HEK293 (cell line): Measurements from ENCODE around the gene TBC1D5.

Experiments
- CTCF ChIA-PET: fragments of 350-600 bp; formaldehyde crosslinking; extraction: SDS; loops from one replicate; lab custom pipeline; 2021; ENCODE audit warnings: antibody characterized with exemption; lab: Yijun Ruan, JAX
- POLR2A ChIA-PET: fragments of 300-600 bp; formaldehyde crosslinking; extraction: SDS; loops from one replicate; lab custom pipeline; 2020; ENCODE audit warnings: antibody characterized with exemption, inconsistent platforms; lab: Yijun Ruan, JAX
- H3K27ac ChIP-seq: fragments of 200-500 bp; sonication (Bioruptor generic); 2 replicates; pipeline ENCODE4 v1.5.1; 2014; ENCODE audit warnings: low read depth, low read length, control low read depth, inconsistent platforms; ENCODE audit errors: extremely low read depth
- H3K36me3 ChIP-seq, 2 experiments: fragments of 200-500 bp in 1 of 2; sonication (Bioruptor generic) in 1 of 2; 1 replicate in 1 of 2; 2 replicates in 1 of 2; pipeline ENCODE4 v1.5.1; 2014 to 2017; ENCODE audit warnings: inconsistent platforms in 2 of 2, low read length in 2 of 2; ENCODE audit not compliant: control insufficient read depth in 2 of 2, insufficient read depth in 1 of 2
- H3K4me1 ChIP-seq: fragments of 200-500 bp; sonication (Bioruptor generic); 2 replicates; pipeline ENCODE4 v1.5.1; 2014; ENCODE audit warnings: mild to moderate bottlenecking, low read length, inconsistent platforms; ENCODE audit not compliant: control insufficient read depth, insufficient read depth
- H3K4me3 ChIP-seq: 2 replicates; pipeline ENCODE4 v1.5.1; 2011; ENCODE audit warnings: low read depth, mild to moderate bottlenecking, control low read depth, low read length, moderate library complexity
- H3K9me3 ChIP-seq: fragments of 200-500 bp; sonication (Bioruptor generic); 2 replicates; pipeline ENCODE4 v1.5.1; 2014; ENCODE audit warnings: low read depth, low read length, inconsistent platforms; ENCODE audit not compliant: control insufficient read depth, insufficient read depth
- GLI4 ChIP-seq: fragments of 450-650 bp; formaldehyde crosslinking; IDR thresholded peaks from 2 replicates; pipeline ENCODE4 v1.5.1; 2016; ENCODE audit warnings: missing biosample characterization, missing genetic modification characterization
- HOXC10 ChIP-seq: sonication (generic); formaldehyde crosslinking; IDR thresholded peaks from 2 replicates; pipeline ENCODE4 v1.8.1; 2023; ENCODE audit warnings: mild to moderate bottlenecking, missing genetic modification reagents
- PRDM1 ChIP-seq: fragments of 450-650 bp; formaldehyde crosslinking; IDR thresholded peaks from 2 replicates; pipeline ENCODE4; 2016; ENCODE audit warnings: missing biosample characterization, missing genetic modification characterization
- SCRT2 ChIP-seq: fragments of 450-650 bp; formaldehyde crosslinking; IDR thresholded peaks from 2 replicates; pipeline ENCODE4 v1.5.1; 2016; ENCODE audit warnings: missing biosample characterization, missing genetic modification characterization
- SP7 ChIP-seq: fragments of 450-650 bp; formaldehyde crosslinking; IDR thresholded peaks from 2 replicates; pipeline ENCODE4 v1.5.1; 2016; ENCODE audit warnings: missing biosample characterization, missing genetic modification characterization
- TSHZ1 ChIP-seq: fragments of 450-650 bp; formaldehyde crosslinking; IDR thresholded peaks from 2 replicates; pipeline ENCODE4 v1.5.1; 2016; ENCODE audit warnings: missing biosample characterization, missing genetic modification characterization, borderline replicate concordance
- ZFHX2 ChIP-seq: fragments of 450-650 bp; formaldehyde crosslinking; conservative IDR thresholded peaks from 2 replicates; pipeline ENCODE4 v1.5.1; 2016; ENCODE audit warnings: missing biosample characterization, missing genetic modification characterization
- ZNF223 ChIP-seq: fragments of 450-650 bp; formaldehyde crosslinking; IDR thresholded peaks from 2 replicates; pipeline ENCODE4 v1.5.1; 2016; ENCODE audit warnings: missing biosample characterization, missing genetic modification characterization
- ZNF398 ChIP-seq: fragments of 450-650 bp; formaldehyde crosslinking; IDR thresholded peaks from 2 replicates; pipeline ENCODE4 v1.5.1; 2017; ENCODE audit warnings: missing biosample characterization, missing genetic modification characterization
- ZNF423 ChIP-seq: fragments of 450-650 bp; formaldehyde crosslinking; IDR thresholded peaks from 2 replicates; pipeline ENCODE4 v1.5.1; 2016; ENCODE audit warnings: missing biosample characterization, missing genetic modification characterization
- ZNF600 ChIP-seq: fragments of 450-650 bp; formaldehyde crosslinking; IDR thresholded peaks from 2 replicates; pipeline ENCODE4 v1.5.1; 2016; ENCODE audit warnings: missing biosample characterization, missing genetic modification characterization
- ZNF707 ChIP-seq: fragments of 450-650 bp; formaldehyde crosslinking; IDR thresholded peaks from 2 replicates; pipeline ENCODE4 v1.5.1; 2016; ENCODE audit warnings: missing biosample characterization, missing genetic modification characterization
- ZNF785 ChIP-seq: fragments of 450-650 bp; formaldehyde crosslinking; IDR thresholded peaks from 2 replicates; pipeline ENCODE4 v1.5.1; 2016; ENCODE audit warnings: missing biosample characterization, missing genetic modification characterization
- ZNF830 ChIP-seq: fragments of 450-650 bp; IDR thresholded peaks from 2 replicates; pipeline ENCODE4 v1.5.0; 2018; ENCODE audit warnings: missing biosample characterization, missing genetic modification characterization, low read depth, mild to moderate bottlenecking, moderate library complexity

TBC1D5 gene

GRCh38 chr3:17642474-17642873, 100.0 kb downstream of the TBC1D5 start:
- H3K27ac ChIP-seq: no peak overlapping the region
- TF ChIP-seq ZNF785 (tag by site-specific recombination) (no peak), SCRT2 (peak; percentile 55), ZNF423 (tag by site-specific recombination) (no peak)
- TF ChIP-seq, all 188 proteins: peak for 1
- H3K36me3 ChIP-seq: no peaks in the 10 kb centered on the region
- POLR2A ChIA-PET: no interaction called here
- H3K4me1 ChIP-seq: peaks cover 4% of the 10 kb centered on the region
- H3K9me3 ChIP-seq: no peaks in the 10 kb centered on the region
- H3K4me3 ChIP-seq: no peak overlapping the region
- CTCF ChIA-PET: interaction anchor here (5.9 kb wide), 1 partner anchor 199 kb away, joined by 72 read pairs; no protein-coding TSS in a partner anchor

GRCh38 chr3:17640466-17640865, 102.0 kb downstream of the TBC1D5 start:
- ChIA-PET CTCF (interaction anchor here (3.0 kb wide), 1 partner anchor 201 kb away, joined by 11 read pairs; no protein-coding TSS in a partner anchor), POLR2A (no interaction called here)
- no peak overlapping the region for H3K4me3 ChIP-seq
- TF ChIP-seq ZNF707 (tag by site-specific recombination) (no peak), GLI4 (tag by site-specific recombination) (no peak), ZNF223 (tag by site-specific recombination) (no peak), HOXC10 (no peak)
- H3K4me1 ChIP-seq: peaks cover 4% of the 10 kb centered on the region
- no peaks in the 10 kb centered on the region for H3K36me3 ChIP-seq
- H3K27ac ChIP-seq: no peak overlapping the region
- no peaks in the 10 kb centered on the region for H3K9me3 ChIP-seq

- Histone ChIP-seq H3K4me3 (no peak overlapping the region), H3K4me1 (peaks cover 4% of the 10 kb centered on the region), H3K9me3 (no peaks in the 10 kb centered on the region), H3K36me3 (no peaks in the 10 kb centered on the region), H3K27ac (no peak overlapping the region)
- CTCF ChIA-PET: interaction anchor here (0.5 to 3.0 kb wide), 2 partner anchors 166 to 202 kb away, joined by 4 to 11 read pairs; no protein-coding TSS in a partner anchor
- TF ChIP-seq TSHZ1: no peak
- 0 out of 2 replicates have a peak, but pooled peaks have one; percentile 15 for TF ChIP-seq ZFHX2 (tag by site-specific recombination)
- TF ChIP-seq SP7 (tag by site-specific recombination): peak; percentile 56; the same call in 1 of the 2 replicates
- 0 out of 2 replicates have a peak, but pooled peaks have one; percentile 41 for TF ChIP-seq ZNF600 (tag by site-specific recombination)
- peak; percentile 59 for TF ChIP-seq PRDM1 (tag by site-specific recombination)
- TF ChIP-seq ZNF830 (tag by site-specific recombination): no peak
- TF ChIP-seq ZNF398 (tag by site-specific recombination): peak; percentile 31; the same call in 1 of the 2 replicates
- POLR2A ChIA-PET: no interaction called here
Measured at GRCh38 chr3:17639765-17640164, 102.7 kb downstream of the TBC1D5 start.
